Suppressor macrophage treated with lipopolysaccharide for 4 hours (primary cell): Measurements from ENCODE around the gene KIAA0586.
"Not testable (repeated sequence)": the region's sequence is repeated elsewhere in the genome, so short reads cannot be mapped to it uniquely, and the experiment has no call there.

Experiments
- DNase-seq: peaks from one replicate; pipeline ENCODE4 v3.0.0-alpha.2; 2020

The KIAA0586 gene

DNA sequence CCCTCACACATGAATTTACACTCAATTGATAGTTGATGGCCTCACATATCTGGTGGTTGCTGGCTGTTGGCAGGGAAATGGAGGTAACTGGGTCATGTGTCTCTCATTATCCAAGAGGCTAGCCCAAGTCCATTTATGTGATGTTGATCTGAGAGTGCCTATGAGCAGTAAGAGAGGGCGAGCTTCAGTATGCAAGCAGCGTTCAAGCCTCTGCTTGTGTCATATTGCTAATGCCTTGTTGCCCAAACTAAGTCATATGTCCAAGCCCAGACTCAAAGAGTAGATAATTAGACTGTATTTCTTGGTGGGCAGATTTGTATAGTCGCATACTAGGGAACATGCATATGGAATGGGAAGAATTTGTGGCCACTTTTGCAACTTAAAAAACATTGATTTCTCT, 126.4 kb downstream of the KIAA0586 start:
- no peak for DNase-seq

GRCh38 chr14:58555647-58556046, 128.1 kb downstream of the KIAA0586 start:
- no peak for DNase-seq

- DNase-seq, result no peak
Measured at GRCh38 chr14:58557242-58557641, 129.7 kb downstream of the KIAA0586 start.

- DNase-seq, result no peak
Measured at GRCh38 chr14:58560208-58560607, 132.7 kb downstream of the KIAA0586 start.

GRCh38 chr14:58562141-58562540, 134.6 kb downstream of the KIAA0586 start:
- no peak for DNase-seq

GRCh38 chr14:58563978-58564377, 136.5 kb downstream of the KIAA0586 start:
- DNase-seq, result no peak

GRCh38 chr14:58565832-58566231, 138.3 kb downstream of the KIAA0586 start:
- DNase-seq, result no peak

DNA sequence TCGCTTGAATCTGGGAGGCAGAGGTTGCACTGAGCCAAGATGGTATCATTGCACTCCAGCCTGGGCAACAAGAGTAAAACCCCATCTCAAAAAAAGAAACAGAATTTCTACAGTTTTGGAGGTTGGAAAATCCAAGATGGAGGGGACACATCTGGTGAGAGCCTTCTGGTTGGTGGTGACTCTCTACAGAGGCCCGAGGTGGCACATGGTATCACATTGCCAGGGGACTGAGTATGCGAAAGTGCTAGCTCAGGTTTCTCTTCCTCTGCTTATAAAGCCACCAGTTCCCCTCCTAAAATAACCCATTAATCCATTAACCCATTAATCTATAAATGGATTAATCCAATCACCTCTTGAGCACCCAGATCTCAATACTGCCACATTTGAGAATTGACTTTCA, 139.5 kb downstream of the KIAA0586 start:
- no peak for DNase-seq

GRCh38 chr14:58568322-58568721, 140.8 kb downstream of the KIAA0586 start:
- DNase-seq, result no peak

- no peak for DNase-seq
Measured at GRCh38 chr14:58571256-58571655, 143.7 kb downstream of the KIAA0586 start.

- DNase-seq, result no peak
Measured at GRCh38 chr14:58571769-58572472, 144.4 kb downstream of the KIAA0586 start.

DNA sequence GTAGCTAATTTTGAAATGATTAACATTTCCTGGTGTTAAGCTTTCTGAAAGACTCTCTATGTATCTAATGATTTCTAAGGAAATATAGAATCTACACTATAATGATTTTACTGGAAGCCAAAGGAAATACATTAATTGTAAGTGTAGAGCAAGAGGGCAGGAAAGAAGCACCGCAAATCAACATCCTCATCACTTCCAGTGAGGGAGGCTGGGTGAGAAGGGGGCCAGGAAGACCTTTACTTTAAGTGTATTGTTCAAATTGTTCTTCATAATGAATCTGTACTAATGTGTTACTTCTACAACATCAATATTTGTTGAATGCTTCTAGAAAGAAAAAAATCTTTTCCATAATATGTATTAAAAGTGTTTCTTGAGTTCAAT, 144.9 kb downstream of the KIAA0586 start:
- DNase-seq, result no peak

DNA sequence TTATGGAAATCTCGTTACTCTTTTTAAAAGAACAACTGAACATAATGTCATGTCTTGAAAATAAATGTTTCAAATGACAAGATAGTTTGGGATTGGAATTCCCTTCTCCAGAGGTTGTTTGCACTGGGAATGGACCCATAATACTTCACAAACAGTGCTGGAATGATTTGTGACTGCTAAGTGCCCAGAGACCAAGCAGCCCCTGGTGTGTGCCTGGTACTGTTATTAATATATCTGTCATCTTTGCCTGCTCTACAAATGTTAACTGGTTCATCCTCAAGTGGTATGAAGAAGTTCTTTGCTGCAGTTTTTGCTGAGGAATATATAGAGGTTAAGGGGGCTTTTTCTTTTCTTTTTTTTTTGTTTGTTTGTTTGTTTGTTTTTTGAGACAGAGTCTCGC, 145.3 kb downstream of the KIAA0586 start:
- DNase-seq, result no peak

GRCh38 chr14:58574623-58575022, 147.1 kb downstream of the KIAA0586 start:
- no peak for DNase-seq

DNA sequence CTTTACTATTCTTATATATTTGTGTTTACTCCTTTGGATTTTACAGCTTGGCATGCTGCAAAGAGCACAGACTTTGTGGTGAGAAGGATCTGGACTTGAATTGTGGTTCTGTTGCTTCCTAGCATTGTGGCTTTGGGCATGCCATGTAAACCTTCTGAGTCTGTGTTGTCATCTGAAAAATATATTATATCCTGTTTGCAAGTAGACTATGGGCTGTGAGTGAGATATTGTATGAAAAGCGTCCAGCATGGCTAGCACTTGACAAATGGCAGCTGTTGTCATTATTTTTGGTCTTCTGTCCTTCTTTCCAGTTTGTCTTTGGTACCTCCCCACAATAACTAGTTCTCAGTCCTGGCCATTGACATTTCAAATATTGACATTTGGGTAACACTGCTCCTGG, 148.4 kb downstream of the KIAA0586 start:
- no peak for DNase-seq

GRCh38 chr14:58580035-58580434, 152.5 kb downstream of the KIAA0586 start:
- not testable (repeated sequence) for DNase-seq

GRCh38 chr14:58581389-58581788, 153.9 kb downstream of the KIAA0586 start:
- not testable (repeated sequence) for DNase-seq

DNA sequence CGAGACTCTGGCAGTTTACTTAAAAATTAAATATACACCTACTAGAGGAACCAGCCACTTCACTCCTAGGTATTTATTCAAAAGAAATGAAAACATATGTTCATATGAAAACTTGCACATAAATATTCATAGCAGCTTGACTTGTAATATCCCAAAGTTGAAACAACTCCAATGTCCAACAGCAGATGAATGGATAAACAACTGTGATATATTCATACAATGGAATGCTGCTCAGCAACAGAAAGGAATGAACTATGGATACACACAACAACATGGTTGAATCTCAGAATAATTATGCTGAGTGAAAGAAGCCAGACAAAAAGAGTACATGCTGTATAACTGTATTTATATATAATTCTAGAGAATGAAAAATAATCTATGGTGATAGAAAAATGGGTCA, 156.9 kb downstream of the KIAA0586 start:
- no peak for DNase-seq

DNA sequence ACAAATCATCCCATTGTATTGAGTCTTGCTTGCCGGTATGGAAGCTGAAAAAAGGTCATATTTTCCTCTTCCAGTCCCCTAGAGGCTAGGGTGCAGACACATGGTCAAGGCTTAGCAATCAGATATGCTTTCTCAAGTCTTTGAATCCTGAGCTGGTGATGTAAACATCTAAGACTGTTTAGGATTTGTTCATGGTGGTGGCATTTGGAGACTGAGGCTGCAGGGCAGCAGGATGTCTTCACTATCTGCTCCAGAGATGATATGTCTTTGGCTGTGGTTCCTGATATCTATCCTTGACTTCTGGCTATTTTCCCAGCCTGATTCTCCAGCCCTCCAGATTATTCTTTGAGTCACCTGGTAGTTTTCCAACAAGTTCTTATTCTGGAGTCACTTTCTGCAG, 159.8 kb downstream of the KIAA0586 start:
- DNase-seq, result no peak

DNA sequence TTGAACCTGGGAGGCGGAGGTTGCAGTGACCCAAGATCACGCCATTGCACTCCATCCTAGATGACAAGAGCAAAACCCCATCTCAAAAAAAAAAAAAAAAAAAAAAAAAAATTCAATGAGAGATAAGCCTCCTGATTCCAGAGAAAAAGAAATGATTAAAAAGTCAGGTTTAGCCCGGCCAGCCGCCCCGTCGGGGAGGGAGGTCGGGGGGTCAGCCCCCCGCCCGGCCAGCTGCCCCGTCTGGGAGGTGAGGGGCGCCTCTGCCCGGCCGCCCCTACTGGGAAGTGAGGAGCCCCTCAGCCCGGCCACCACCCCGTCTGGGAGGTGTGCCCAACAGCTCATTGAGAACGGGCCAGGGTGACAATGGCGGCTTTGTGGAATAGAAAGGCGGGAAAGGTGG, 160.8 kb downstream of the KIAA0586 start:
- not testable (repeated sequence) for DNase-seq

- no peak for DNase-seq
Measured at GRCh38 chr14:58593977-58594376, 166.5 kb downstream of the KIAA0586 start.

DNA sequence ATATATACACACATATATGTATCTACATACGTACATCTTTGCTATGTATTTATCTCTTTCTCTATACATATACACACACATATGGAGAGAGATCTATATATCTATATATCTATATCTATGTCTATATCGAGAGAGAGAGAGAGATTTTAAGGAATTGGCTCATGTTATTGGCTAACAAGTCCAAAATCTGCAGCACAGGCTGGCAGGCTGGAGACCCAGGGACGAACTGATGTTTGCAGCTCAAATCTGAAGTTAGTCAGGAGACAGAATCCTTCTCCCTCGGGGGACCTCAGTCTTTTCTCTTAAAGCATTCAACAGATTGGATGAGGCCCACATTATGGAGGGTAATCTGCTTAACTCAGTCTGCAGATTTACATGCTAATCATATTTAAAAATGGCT, 169.5 kb downstream of the KIAA0586 start:
- DNase-seq, result no peak

GRCh38 chr14:58598028-58598803, 170.7 kb downstream of the KIAA0586 start:
- no peak for DNase-seq

GRCh38 chr14:58598804-58599525, 171.4 kb downstream of the KIAA0586 start:
- DNase-seq, result no peak
